Right lung (tissue), 5 donors: Measurements from ENCODE around the gene FILIP1L. TPM values are rescaled to one million over a fixed set of nuclear protein-coding genes. Genes with fewer than 3 reads are reported as not detected.

Experiments
- DNase-seq, 2 donors: peaks; one replicate each; pipeline ENCODE4 v3.0.0-alpha.2; 2013
- polyA plus RNA-seq, 5 donors: library from polyadenylated mRNA; unstranded; fragments of 120-200 nt; gene quantifications; one replicate each; pipeline versions ENCODE4 v1.2.1 to v1.2.3, GENCODE V29; 2013; ENCODE audit warnings: inconsistent platforms in 1 of 5, low replicate concordance in 1 of 5; ENCODE audit not compliant: insufficient read length in 5 of 5, insufficient read depth in 1 of 5

The FILIP1L gene
- polyA plus RNA-seq, 5 donors = 10.5 to 19.9 (median 14.9) TPM

- DNase-seq = no peak
These were observed 304.7 kb downstream of the FILIP1L start for GRCh38 chr3:99809565-99809964.

DNA sequence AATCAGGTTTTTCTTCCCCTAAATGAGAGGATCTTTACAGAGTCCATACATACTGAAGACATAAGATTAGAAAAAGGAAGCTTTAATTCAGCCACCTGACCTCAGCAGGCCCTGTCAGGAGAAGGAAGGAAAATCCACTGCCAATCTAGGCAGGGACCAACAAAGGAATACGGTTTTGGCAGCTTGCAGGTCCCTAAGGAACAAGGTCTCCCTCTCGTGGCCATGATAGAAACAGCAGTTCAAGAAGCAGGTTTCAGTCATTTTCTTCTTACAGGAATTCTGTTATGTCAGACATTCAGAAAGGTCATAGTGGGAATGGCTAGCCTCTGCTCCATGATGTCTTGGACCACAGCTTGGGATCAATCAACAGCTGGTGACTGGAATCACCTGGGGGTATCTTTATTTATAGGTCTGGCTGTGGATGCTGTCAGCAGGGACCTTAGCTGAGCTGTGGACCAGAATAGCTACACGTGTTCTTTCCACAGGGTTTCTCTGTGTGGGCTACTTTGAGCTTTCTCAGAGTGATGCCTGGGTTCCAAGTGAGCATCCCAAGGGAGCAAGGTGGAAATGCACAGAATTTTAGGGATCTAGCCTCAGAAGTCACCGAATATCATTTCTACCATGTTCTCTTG lies 306.0 kb downstream of the FILIP1L start:
- DNase-seq = peak in 1 of 2 donors; percentile 32

- DNase-seq = no peak
These were observed 309.1 kb downstream of the FILIP1L start for GRCh38 chr3:99805160-99805559.

GRCh38 chr3:99803297-99803696 lies 311.0 kb downstream of the FILIP1L start:
- DNase-seq = no peak

DNA sequence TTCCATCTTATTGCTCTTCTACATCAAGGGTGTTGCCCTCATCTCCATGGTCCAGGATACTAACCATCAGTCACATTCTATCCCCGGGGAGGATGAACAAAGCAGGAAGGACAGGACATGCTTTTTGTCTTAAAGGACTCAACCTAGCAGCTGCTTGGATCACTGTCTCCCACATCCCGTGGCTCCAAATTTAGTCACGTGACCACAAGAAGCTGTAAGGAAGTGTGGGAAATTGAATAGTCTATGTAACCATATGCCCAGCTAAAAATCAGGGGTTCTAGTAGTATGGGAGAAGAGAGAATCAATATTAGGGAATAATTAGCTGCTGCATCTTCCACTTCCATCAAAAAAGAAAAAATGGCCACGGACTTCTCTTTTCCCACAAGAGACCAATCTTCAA lies 314.9 kb downstream of the FILIP1L start:
- no peak for DNase-seq

DNA sequence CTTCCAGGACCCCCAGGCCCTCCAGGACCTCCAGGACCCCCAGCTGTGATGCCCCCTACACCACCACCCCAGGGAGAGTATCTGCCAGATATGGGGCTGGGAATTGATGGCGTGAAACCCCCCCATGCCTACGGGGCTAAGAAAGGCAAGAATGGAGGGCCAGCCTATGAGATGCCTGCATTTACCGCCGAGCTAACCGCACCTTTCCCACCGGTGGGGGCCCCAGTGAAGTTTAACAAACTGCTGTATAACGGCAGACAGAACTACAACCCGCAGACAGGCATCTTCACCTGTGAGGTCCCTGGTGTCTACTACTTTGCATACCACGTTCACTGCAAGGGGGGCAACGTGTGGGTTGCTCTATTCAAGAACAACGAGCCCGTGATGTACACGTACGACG lies 318.7 kb downstream of the FILIP1L start:
- no peak for DNase-seq

DNA sequence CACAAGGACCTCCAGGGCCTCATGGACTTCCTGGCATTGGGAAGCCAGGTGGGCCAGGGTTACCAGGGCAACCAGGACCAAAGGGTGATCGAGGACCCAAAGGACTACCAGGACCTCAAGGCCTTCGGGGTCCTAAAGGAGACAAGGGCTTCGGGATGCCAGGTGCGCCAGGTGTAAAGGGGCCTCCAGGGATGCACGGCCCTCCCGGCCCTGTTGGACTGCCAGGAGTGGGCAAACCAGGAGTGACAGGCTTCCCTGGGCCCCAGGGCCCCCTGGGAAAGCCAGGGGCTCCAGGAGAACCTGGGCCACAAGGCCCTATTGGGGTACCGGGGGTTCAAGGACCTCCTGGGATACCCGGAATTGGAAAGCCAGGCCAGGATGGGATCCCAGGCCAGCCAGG lies 319.8 kb downstream of the FILIP1L start:
- no peak for DNase-seq

DNA sequence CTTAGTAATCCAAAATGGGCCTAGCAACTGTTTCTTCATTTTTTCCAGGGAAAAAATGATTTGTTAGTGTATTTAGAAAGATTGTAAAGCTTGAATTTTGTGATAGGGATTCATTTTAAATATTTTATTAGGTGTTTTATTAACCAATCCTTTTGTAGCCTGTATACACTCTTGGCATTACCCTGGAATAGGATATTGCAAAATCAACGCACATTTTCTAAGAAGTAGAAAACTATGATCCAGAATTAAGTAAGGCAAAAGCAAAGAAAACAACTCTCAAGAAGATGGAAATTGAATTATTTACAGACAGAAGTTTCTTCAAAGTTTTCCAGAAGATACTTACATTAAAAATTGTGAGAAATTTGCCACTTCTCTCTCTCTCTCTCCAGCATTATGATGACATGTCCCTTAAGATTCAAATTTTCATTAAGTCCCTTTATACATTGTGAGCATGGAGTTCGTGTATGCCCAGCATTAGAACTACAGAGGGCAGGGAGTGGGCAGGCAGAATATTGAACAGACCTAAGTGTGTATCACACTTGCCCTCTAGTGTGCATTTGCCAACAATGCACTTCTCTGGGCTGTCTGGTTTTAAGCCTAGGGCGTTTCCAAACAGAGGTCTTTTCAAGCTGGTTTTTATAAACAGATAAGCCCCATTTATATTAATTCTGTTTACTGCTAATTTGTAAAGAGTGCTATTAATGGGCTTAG lies 325.1 kb downstream of the FILIP1L start:
- DNase-seq = peak; percentile 20 to 44

Other genes starting within 250 kb of the FILIP1L start
- 10 to 100 TPM; 30.7 to 45.0 (median 38.4) TPM for gene TBC1D23, start 146.5 kb upstream of the FILIP1L start, polyA plus RNA-seq
- gene NIT2, start 220.3 kb upstream of the FILIP1L start, polyA plus RNA-seq = 10 to 100 TPM; 43.0 to 60.8 (median 47.0) TPM